Uterus (tissue), 4 donors: ENCODE measurements around the gene NR1D2. TPM values are rescaled to one million over a fixed set of nuclear protein-coding genes. Genes with fewer than 3 reads are reported as not detected.
"Not testable (repeated sequence)": the region's sequence is repeated elsewhere in the genome, so short reads cannot be mapped to it uniquely, and the experiment has no call there.

Experiments
- DNase-seq, 2 donors: peaks; one replicate each; pipeline ENCODE4 v3.0.0-alpha.2; 2019 to 2020
- H3K27ac ChIP-seq, 2 donors: fragments of 200-600 bp; sonication (generic); 1 replicate in 1 of 2; 2 replicates in 1 of 2; pipeline ENCODE4 v1.5.1; 2016 to 2018
- H3K27me3 ChIP-seq, 2 donors: fragments of 200-600 bp; sonication (generic); one replicate each; pipeline ENCODE4 v1.5.1; 2018 to 2019; ENCODE audit warnings: control low read depth in 1 of 2
- H3K36me3 ChIP-seq, 2 donors: fragments of 200-600 bp; sonication (generic); one replicate each; pipeline ENCODE4 v1.5.1; 2019; ENCODE audit warnings: control low read depth in 1 of 2
- H3K4me1 ChIP-seq, 2 donors: fragments of 200-600 bp; sonication (generic); one replicate each; pipeline ENCODE4 v1.5.1; 2018 to 2019; ENCODE audit warnings: control low read depth in 1 of 2
- H3K4me3 ChIP-seq, 2 donors: fragments of 200-600 bp; sonication (generic); 1 replicate in 1 of 2; 2 replicates in 1 of 2; pipeline ENCODE4 v1.5.1; 2018 to 2019; ENCODE audit warnings: mild to moderate bottlenecking in 1 of 2
- H3K9me3 ChIP-seq, 2 donors: fragments of 200-600 bp; sonication (generic); one replicate each; pipeline ENCODE4 v1.5.1; 2019; ENCODE audit warnings: control low read depth in 1 of 2
- POLR2A ChIP-seq, 2 donors: fragments of 450-650 bp; IDR thresholded peaks; one replicate each; pipeline ENCODE4 v1.6.1; 2016; ENCODE audit warnings: antibody characterized with exemption in 2 of 2, mild to moderate bottlenecking in 1 of 2, moderate library complexity in 1 of 2
- intact Hi-C: fragments of 100-400 bp; cut with DNase I; formaldehyde crosslinking; loops from one replicate; pipeline ENCODE4 v1.15.1; 2023; ENCODE audit warnings: low total_unique reads
- total RNA-seq, 4 donors: library from RNA; depleted of rRNA in 3 of 4; stranded (reverse); fragments of >200 nt in 3 of 4; gene quantifications; one replicate each; pipeline versions ENCODE4 v1.1.0 to v1.2.4, GENCODE V29; 2014 to 2023
- TF ChIP-seq, protein P1 (sequence below), 4 experiments: fragments of 200-600 bp in 2 of 4; fragments of 450-650 bp in 2 of 4; sonication (generic) in 2 of 4; IDR thresholded peaks; one replicate each; pipeline ENCODE4 v1.5.1; 2016 to 2019; ENCODE audit warnings: antibody characterized with exemption in 4 of 4, mild to moderate bottlenecking in 2 of 4, moderate library complexity in 1 of 4
- donor health status: DM: yes; HTN: yes; CAD: no.

NR1D2 gene
- total RNA-seq, 4 donors from 2014 or later = 36.8 to 95.7 (median 60.2) TPM

DNA sequence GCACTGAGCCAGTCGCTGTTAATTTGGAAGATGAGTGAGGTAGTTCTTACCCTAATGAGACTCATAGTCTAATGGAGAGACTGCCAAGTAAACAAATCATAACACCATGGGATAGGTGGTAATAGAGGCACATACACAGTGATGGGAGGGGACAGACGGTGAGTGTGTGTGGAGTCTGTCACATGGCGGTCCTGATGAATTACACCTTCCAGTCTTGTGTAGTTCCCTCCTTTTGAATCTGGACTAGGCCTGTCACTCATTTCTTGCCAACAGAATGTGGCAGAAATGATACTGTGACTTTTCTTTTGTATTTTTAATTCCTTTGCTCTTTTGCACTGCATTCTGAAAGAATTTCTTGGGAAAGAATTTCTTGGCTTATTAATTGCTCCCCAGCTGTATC is 78.1 kb downstream of the NR1D2 start:
- H3K27ac ChIP-seq = no peak overlapping the region
- DNase-seq = no peak
- intact Hi-C loops = no loop called here
- H3K4me1 ChIP-seq = no peaks in the 10 kb centered on the region
- TF ChIP-seq, protein P1, sequence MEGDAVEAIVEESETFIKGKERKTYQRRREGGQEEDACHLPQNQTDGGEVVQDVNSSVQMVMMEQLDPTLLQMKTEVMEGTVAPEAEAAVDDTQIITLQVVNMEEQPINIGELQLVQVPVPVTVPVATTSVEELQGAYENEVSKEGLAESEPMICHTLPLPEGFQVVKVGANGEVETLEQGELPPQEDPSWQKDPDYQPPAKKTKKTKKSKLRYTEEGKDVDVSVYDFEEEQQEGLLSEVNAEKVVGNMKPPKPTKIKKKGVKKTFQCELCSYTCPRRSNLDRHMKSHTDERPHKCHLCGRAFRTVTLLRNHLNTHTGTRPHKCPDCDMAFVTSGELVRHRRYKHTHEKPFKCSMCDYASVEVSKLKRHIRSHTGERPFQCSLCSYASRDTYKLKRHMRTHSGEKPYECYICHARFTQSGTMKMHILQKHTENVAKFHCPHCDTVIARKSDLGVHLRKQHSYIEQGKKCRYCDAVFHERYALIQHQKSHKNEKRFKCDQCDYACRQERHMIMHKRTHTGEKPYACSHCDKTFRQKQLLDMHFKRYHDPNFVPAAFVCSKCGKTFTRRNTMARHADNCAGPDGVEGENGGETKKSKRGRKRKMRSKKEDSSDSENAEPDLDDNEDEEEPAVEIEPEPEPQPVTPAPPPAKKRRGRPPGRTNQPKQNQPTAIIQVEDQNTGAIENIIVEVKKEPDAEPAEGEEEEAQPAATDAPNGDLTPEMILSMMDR (IDR thresholded peaks at IDR 0.05) = no peak
- TF ChIP-seq POLR2A (IDR thresholded peaks at IDR 0.05) = no peak
- H3K27me3 ChIP-seq = no peaks in the 10 kb centered on the region
- no peaks in the 10 kb centered on the region for H3K9me3 ChIP-seq
- H3K4me3 ChIP-seq = no peak overlapping the region
- H3K36me3 ChIP-seq = no peaks in the 10 kb centered on the region

DNA sequence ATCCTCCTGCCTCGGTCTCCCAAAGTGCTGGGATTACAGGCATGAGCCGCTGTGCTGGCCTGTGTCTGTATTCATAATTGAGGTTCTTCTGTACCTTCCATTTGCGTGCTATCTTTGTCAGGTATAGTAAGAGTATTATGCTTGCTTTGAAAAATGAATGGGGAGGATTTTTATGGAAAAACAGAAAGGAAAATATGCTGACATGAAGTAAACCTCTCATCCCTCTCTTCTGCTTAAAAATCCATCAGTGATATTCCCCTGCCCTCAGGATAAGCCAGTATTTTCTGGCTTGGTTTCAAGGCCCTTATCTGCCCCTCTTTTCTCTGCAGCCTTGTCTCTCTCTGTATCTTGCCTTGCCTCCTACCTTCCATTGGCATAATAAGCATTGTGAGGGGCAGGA is 80.7 kb downstream of the NR1D2 start:
- intact Hi-C loops = no loop called here
- no peaks in the 10 kb centered on the region for H3K4me1 ChIP-seq
- no peak overlapping the region for H3K27ac ChIP-seq
- H3K9me3 ChIP-seq = no peaks in the 10 kb centered on the region
- DNase-seq = no peak
- no peaks in the 10 kb centered on the region for H3K27me3 ChIP-seq
- H3K4me3 ChIP-seq = no peak overlapping the region
- H3K36me3 ChIP-seq = no peaks in the 10 kb centered on the region
- TF ChIP-seq, protein P1 (IDR thresholded peaks at IDR 0.05) = no peak
- TF ChIP-seq POLR2A (IDR thresholded peaks at IDR 0.05) = no peak

DNA sequence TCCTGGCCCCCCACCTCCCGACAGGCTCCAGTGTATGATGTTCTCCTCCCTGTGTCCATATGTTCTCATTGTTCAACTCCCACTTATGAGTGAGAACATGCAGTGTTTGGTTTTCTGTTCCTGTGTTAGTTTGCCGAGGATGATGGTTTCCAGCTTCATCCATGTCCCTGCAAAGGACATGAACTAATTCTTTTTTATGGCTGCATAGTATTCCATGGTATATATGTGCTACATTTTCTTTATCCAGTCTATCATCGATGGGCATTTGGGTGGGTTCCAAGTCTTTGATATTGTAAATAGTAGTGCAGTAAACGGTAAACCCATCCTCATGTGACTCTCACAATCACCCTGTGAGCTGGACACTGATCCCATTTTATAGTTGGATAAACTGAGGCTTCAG is 81.6 kb downstream of the NR1D2 start:
- DNase-seq, H3K4me1 ChIP-seq, H3K36me3 ChIP-seq, H3K4me3 ChIP-seq, H3K27me3 ChIP-seq, H3K27ac ChIP-seq, intact Hi-C loops, H3K9me3 ChIP-seq: not testable (repeated sequence)

DNA sequence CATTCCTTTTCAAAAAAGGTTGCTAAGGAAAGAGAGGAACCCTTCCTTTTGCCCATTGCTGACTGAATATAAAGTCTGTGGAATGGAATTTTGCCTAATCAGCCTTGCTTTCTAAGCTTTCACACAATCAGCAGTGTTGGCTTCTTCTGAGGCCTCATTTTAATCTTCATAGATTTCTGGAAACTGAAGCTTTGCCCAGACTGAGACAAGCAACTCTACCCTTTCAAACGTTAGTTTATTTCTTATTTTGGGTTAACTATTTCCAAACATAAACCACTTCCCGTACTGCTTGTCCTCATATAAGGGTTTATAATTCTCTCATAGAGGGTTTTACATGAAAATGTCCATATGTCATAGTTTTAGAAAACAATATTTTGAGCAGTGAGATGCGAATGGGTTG is 82.9 kb downstream of the NR1D2 start:
- Histone ChIP-seq H3K4me3 (no peak overlapping the region), H3K27me3 (no peaks in the 10 kb centered on the region), H3K4me1 (no peaks in the 10 kb centered on the region), H3K9me3 (no peaks in the 10 kb centered on the region), H3K27ac (no peak overlapping the region), H3K36me3 (no peaks in the 10 kb centered on the region)
- no peak for DNase-seq
- intact Hi-C loops = no loop called here
- TF ChIP-seq POLR2A (IDR thresholded peaks at IDR 0.05) = no peak
- TF ChIP-seq, protein P1 (IDR thresholded peaks at IDR 0.05) = no peak

Other genes with a start within 250 kb of the NR1D2 start
- gene UBE2E1, start 139.3 kb upstream of the NR1D2 start, total RNA-seq = 100 to 1,000 TPM in 2 of 4 donors, 10 to 100 TPM in 2; 67.9 to 158 (median 95.7) TPM
- gene NKIRAS1, start 28.3 kb upstream of the NR1D2 start, total RNA-seq = 10 to 100 TPM in 3 of 4 donors, 1 to 10 TPM in 1; 3.6 to 25.0 (median 17.3) TPM
- 1,000 to 10,000 TPM; 2,242 to 5,103 (median 3,613) TPM for gene RPL15, start 28.2 kb upstream of the NR1D2 start, total RNA-seq